Lung microvascular endothelial cell (primary cell): ENCODE measurements around the gene GABRA4. TPM values are rescaled to one million over a fixed set of nuclear protein-coding genes. Genes with fewer than 3 reads are reported as not detected.
A peak's percentile ranks its signal among the peaks of the same experiment; 100 is the strongest.

Experiments used
- DNase-seq, 2 donors: peaks; one replicate each; pipeline versions ENCODE4 v3.0.0 to v3.0.0-alpha.2; 2010; ENCODE audit warnings: low read depth in 2 of 2
- total RNA-seq: library from RNA; depleted of rRNA; stranded (reverse); fragments of >200 nt; gene quantifications from 2 replicates; pipeline ENCODE4 v1.2.1, GENCODE V29; 2014

The GABRA4 gene
- total RNA-seq: not detected in 2 replicates

DNA sequence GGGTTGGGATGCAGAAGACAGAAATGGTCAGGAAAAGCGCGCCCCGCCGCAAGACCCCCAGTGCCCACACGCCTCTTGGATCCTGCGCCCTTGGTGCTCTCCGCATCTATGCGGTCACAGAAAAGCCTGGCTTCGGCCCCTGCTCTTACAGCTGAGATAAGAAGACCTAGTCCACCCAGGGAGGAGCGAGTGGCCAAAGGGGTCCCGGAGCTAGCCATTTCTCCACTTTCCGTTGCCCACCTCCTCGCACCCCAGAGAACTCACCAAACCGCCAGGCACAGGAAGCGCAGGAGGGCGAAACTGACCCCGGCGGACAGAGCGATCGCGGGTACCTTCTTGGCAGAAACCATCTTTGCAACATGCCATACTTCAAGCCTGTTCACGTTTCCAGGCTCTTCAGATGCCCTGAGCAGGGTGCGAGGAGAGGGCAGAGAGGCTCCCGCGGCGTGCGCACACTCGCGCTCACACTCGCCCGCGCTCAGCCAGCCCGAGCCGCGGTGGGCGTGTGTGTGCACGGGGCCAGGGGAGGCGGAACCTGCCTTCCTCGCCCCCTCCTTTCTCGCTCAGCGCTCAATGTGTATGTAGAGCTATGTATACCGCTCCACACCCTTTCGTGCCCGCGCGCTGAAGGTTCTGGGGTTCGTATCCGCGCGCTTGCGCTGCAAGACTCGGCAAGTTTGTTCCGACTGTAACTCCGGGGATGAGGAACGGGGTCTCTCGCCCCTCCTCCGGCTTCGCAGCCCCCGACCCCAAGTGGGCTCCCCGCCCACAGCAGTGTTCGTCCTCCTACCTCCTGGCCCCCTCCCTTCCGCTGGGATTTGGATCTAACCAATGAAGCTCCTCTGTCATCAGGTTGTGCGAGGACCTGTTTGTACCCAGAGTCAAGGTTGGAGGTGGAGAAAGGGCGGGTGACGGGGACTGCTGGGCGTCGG lies at the start of gene GABRA4:
Gene GABRA4 (minus strand): TSS at position 507 of the 932 bp plus-strand sequence. CDS start 157 bp downstream, at position 350.
- no peak for DNase-seq

DNA sequence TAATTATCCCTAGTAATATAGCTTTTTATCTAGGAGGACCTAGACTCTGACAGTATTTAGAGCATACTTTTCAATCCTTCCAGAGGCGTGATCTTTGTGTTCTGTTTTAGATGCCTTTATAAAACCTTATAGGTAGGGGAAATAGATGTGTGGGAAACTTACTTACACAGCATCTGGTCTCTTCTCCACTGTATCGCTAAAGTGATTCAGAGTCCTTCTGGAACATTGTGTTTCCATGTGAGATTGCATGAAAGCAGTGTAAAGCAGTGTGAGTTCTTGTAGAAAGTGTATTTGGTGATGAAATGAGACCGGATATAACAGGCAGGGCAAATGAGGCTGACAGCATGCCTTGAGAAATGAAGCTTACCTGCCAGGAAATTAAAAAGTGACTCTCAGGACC lies 47.4 kb upstream of the GABRA4 start:
- no peak for DNase-seq

DNA sequence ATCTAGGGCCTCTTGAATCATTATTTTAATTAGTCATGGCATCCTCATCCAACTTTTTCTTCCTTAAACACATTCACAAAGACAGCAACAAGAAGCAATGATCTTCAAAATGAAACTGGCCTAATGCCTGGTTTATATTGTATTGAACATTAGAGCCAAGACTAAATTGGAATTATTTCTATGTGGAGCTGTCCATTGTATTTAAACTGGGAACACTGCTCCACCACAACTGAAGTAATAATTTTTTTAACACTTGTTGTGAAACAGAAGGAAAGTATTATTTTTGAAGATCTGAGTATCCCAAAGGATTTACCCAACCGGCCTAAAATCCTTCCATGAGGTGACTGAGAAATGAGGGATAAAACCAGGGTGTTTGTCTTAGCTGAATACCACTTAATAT lies 44.9 kb upstream of the GABRA4 start:
- no peak for DNase-seq

DNA sequence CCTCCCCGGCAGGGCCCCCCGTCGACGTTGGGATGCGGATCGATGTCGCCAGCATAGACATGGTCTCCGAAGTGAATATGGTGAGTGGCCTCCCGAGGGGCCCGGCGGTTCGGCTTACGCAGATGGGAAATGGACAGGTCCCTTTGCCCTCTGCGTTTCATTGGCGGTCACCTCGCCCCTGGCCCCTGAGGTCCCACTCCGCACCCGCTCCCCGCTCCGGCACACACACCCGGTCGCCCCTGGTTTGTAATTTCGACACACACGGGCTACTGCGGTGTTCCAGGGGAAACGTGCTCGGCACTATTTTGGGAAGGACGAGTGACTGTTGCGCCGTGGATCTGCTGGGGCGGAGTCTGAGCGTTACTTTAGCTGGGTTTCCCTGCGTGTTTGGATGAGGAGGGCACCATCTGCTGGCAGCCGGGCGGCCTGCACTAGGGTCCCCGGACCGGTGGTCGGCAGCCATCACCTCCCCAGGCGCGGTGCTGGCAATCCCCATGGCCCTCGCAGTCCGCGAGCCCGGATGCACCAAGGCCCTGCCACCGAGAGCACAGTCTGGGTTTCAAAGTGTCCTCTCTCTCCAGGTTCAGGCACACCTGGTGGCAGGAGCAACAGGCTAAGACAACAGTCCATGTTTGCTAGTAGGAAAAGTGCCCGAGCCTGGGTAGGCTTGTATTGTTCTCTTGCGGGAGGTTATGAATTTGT lies 39.2 kb upstream of the GABRA4 start:
- DNase-seq: peak; percentile 25 to 73

DNA sequence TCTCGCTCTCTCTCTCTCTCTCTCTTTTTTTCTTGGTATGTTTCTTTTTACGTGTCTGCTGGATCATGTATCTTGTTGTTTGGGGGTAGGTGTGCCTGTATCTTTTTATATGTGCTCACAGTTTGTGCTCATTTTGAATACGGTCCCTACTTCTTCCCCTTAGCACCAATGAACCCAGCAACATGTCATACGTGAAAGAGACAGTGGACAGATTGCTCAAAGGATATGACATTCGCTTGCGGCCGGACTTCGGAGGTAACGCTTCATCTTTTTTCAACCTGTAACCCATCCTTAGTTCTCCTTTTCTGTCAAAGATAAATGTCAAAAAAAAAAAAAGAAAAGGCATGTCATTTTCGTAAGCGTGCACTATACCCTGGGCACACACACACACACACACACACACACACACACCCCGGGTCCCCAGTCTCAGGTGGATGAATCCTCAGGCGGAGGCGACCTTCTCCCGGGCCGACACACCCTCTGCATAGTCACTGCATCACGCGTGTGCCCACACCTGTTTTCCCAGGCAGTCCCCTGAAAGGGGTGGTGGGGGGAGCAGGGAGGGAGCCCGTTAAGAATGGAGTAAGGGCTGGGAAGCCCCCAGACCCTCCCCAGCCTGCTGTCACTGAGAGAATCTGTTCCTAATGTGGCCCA lies 38.5 kb upstream of the GABRA4 start:
- DNase-seq: peak in 1 of 2 donors; percentile 5

DNA sequence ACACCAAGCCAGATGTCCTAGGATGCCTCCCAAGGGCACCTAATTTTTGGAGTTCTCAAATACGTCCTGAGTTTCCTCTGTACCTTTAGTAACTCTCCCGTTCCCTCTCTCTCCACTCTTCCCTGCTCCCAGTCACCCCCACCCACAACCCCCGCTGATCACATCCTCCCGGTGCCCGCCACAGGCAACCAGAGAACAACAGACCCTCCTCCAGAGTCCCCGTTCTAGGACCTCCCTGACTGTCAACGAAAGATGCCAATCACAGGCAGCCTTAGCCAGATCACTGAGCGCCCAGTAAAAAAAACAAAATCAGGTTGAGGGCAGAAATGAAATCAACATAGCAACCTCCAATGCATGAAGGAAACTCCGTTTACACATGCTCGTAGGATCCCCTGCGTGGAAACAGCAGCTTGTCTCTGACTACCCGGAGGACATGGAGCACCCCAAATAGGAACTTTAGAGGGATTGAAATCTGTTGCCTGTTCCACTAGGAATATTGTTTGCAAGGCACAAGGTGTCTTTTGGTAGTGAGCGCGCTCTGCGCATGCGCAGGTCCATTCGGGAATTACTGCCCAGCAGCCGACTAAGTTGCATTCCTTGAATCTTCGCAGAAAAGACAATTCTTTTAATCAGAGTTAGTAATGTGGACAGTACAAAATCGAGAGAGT lies 37.8 kb upstream of the GABRA4 start, which contains the start of gene GABRB1:
Gene GABRB1 (plus strand): TSS at position 557 of the 668 bp plus-strand sequence.
- peak; percentile 8 to 41 for DNase-seq

DNA sequence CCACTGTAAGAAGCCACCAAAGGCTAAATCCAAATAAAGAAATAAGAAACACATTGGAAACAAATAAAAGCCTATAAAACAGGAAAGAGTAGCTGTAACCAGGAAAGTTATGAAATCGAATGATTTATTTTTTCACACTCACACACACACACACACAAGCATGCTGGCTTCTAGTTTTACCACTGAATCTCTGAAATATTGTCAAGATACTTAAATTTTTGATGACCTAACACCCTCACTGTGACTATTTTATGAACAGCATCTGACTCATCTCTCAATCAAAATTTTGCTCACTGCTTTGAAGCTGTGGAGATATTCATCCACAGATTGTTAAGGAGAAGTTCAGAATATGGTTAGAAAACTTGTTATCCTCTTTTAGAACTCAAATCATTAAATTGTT lies 24.1 kb upstream of the GABRA4 start:
- DNase-seq: no peak

DNA sequence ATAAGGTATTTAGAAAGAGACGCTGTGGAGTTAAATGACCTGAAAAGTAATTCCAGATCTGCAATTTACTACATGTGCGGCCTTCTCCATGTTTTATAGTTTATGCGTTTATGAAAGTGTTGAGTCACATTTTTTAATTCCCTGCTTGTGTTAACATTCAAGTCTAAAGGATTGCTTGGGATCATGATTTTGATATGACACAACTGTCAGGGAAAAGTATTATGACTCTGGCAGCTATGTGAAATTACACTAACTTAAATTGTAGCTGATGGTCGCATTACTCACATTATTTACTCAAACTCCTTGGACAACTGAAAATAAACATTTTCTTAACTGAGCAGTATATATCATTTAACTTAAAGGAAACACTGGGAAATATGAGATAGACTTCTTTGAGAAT lies 23.7 kb upstream of the GABRA4 start:
- no peak for DNase-seq

DNA sequence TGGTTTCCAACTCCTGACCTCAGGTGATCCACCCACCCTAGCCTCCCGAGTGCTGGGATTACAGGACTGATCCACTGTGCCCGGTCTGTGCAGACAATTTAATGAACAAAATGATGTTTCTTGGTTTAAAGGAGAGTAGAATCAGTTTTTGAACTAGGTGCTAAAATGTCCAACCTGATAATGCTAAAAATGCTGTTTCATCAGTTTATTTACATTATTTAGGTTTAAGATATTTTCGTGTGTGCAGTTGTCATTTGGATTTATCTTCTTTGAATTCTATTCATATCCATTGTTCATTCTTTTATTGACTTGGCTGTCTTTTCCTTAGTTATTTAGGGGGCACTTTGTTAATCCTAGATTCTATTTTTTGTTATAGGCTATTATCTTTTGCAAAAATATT lies 20.0 kb upstream of the GABRA4 start:
- DNase-seq: no peak

DNA sequence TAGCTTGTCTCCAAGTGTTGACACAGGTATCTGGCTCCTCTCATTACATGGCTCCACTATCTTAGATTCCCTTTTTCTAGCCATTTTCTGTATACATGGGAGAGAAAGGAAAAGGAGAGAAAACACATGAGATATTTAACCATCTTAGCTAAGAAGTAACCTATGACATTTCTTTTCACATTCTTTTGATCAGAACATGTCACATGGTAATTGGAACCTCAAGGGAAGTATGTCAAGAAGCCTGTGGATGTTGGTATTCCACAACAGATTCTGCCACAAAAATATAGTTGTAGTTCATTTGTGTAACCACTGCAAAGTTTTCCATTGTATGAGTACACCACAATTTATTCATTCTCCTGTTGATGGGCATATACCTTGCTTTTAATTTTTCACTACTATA lies 19.3 kb upstream of the GABRA4 start:
- DNase-seq: no peak

DNA sequence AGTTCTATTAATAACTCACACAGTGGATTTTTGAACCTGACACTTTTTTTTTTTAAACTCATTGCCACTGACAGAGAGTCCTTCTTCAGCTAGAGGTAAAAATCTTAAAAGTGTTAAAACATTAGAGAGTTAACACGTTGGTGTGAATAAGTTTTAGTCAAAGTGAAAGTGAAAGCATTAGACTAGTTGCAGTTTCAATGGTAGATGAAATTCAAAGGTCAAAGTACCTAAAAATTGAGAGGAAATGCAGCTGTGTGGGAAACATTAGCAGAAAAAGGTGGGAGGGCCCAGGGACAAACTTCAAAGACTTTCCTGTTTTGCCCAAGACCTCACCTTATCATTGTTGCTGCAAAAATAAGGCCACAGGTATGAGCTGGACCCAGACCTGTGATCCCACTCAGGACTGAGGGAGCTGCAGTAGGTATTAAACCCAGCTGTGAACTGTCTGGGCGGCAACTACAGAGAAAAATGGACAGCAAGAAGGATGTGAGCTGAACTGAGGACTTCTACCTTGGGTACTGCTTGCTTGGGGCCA lies 17.6 kb upstream of the GABRA4 start:
- peak in 1 of 2 donors; percentile 10 for DNase-seq

DNA sequence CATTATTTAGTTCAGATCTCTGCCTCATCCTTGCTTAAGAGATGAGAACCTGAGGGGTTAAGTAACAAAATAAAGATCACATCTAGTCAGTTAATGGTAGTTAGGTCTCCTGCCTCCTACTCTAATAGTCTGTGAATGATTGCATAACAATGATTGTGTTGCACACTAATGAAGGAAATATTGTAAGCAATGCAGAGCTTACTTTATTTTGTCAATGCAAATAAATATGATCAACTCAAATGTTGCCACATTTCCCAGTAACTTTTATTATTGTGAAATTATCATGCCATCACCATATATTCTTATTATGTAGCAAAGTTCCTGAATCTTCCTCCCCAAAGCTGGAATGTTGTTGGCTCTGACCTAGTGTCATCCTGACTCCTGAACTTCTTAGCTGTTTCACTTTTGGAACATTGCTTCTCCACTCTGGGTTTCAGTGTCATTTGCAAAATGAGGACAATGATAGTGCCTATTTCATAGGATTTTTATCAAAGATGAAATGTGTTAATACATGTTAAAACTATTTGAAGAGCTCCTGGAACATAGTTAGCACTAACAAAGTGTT lies 17.0 kb upstream of the GABRA4 start:
- no peak for DNase-seq

DNA sequence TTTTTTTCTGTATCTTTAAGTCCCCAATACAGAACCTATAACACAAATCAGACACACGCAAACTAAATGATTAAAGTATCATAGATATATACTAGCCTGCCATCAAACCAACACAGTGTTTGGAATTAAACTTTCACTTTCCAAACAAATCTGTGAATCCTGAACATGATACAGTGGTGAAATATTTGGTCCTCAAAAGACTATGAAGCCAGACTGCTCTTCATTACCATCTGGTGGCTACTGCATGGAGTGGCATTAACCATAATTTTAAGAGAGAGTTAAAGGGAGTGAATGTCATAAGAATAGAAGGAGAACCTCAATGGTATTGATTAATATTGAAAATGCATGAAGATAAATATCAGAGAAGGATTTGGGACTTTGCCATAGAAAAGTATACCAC lies 9.2 kb upstream of the GABRA4 start:
- DNase-seq: peak in 1 of 2 donors; percentile 35

DNA sequence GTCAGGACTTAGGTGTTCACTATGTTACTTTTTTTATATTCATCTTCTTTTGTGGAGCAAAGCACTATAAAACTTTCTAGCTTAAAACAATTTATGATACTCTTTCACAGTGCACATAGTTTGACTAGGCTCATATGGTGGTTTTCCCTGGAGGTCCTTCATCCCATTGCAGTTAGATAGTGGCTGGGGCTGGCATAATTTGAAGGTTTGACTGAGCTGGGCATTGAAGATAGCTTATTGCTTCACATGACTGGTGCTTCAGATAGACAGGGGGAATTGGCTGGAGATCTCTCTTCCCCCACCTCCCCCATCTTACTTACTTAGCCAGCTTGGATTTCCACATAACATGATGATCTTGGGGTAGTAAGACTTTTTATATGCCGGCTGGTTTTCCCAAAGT lies 7.0 kb upstream of the GABRA4 start:
- DNase-seq: no peak

DNA sequence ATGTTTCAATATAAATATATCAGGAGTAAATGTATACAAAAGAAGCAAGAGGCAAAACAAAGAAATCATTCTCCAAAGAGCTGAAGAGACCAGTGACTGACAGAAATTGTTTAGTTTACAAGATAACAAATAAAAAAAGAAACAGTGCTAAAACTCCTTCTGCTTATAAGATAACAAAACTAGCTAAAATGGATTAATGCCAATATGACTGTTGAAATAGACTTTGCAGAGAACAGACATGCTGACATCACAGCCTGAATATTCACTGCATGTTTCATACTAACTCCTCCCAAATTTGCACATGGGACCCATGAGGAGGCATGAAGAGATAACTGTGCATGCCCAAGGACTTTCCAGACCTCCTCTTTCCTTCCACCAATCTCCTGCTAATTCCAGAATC lies 6.2 kb upstream of the GABRA4 start:
- DNase-seq: no peak

DNA sequence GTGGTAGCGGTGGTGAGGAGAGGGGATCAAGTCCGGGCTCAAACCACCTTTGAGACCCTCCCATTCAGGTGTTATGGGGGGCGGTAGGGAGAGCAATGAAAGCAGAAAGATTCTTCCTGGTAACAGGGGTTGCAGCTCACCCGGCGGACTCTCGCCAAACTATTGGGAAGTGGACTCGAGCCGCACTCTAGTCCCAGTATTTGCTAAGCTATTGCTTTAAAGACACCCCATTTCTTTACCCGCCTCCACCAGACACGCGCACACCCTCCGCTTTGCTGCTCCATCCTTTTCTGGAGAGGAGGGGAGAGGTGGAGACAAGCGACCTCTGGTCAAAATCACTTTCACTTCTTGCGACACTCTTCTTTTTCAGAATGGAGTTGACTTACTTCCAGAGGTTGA lies 625 bp upstream of the GABRA4 start:
- no peak for DNase-seq

DNA sequence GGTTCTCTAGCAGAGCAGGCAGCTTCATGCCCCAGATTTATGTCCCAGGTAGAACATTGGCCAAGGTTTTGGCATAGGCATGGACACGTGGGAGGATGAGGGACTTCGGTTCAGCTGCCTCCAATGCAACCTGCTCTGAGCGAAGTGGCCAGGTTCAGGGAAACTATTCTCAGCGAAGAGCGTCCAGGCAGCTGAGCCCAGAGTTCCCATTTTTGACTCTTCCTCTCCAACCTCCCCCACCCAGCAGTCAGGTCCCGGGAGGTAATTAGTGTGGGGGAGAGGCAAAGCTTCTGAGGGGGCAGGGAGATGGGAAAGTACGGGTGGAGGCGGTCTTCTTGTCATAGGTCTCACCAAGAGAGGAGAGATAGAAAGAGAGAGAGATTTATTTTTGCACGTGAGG lies 1.0 kb downstream of the GABRA4 start:
- DNase-seq: no peak

DNA sequence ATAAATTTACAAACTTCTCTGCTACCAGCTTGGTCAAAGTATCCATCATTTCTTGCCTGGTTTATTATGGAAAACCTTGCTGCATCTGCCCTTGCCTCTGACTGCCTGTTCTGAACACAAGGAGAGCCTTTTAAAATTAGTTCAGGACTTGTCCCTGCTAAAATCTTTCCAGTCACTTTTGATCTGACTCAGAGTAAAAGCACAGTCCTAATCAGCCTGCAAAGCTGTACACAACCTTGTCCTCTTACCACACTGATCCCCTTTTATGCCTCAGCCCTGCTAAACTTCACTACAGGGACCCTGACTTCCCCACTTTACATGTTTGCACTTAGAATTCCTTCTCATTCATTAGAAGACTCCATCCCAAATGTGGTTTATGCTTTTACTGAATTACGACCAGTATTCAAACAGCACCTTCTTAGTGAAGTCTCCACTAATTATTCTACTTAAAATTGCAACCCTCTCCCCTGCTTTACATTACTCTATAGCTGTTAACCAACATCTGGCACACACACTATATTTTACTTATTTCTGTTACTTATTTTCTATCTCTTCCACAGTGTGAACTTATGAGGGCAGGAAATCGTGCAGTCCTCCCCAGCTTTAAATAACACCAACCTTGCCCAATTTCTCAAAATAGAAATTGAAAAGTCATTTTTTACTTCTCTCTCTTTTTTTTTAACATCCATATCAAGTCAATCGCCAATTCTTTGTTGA lies 6.3 kb downstream of the GABRA4 start:
- no peak for DNase-seq

DNA sequence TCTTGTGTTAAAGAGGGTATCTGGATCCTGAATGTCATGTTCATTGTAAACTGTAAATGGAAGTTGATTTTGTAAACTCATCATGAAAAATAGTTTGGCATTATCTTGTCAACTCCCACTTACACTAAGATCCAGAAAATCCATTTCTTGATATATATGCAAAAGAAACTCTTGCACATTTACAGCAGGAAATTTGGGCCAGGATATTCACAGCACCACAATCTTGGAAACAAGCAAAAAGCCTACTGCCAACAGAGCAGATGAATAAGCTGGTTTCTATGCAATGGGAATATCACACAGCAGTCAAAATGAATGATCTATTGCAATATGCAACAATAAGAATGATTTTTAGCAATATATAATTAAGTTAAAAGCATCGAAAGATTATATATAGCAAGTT lies 8.6 kb downstream of the GABRA4 start:
- no peak for DNase-seq

DNA sequence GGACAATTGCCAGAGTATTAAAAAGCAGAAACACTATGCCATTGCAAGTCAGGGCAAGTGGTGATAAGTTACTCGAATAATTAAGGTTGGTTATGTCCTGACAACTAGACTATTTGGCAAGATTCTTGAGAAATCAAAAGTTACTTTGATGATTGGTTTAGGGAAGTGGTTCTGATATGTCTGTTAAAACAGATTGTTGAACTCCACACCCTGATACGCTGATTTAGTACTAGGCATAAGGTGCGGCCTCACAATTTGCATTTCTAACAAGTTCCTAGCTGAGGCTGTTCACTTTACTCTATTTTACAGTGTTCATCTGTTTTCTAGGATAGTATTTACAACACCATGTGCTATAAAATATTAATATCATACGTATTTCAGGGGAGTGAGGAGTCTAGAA lies 12.5 kb downstream of the GABRA4 start:
- DNase-seq: no peak
